OCI-LY1 (cell line): Measurements from ENCODE around the gene EXOSC6.
"Not testable (repeated sequence)": the region's sequence is repeated elsewhere in the genome, so short reads cannot be mapped to it uniquely, and the experiment has no call there.

Source experiments
- CTCF ChIP-seq: fragments of 200-600 bp; sonication (generic), shearing (Covaris generic); IDR thresholded peaks from 2 replicates; pipeline ENCODE4 v1.5.1; 2017; ENCODE audit warnings: mild to moderate bottlenecking, antibody characterized with exemption, low read length, moderate library complexity, mixed read lengths
- EZH2 ChIP-seq: fragments of 200-600 bp; sonication (generic), shearing (Covaris generic); IDR thresholded peaks from 2 replicates; pipeline ENCODE4 v1.8.0; 2017; ENCODE audit warnings: borderline replicate concordance, mixed run types, mild to moderate bottlenecking, antibody characterized with exemption, low read length, moderate library complexity, mixed read lengths

GRCh38 chr16:70203508-70203907 is 48.2 kb downstream of the EXOSC6 start:
- TF ChIP-seq CTCF, EZH2: not testable (repeated sequence)
